B cell (primary cell): ENCODE results near the gene GPHA2. TPM values are rescaled to one million over a fixed set of nuclear protein-coding genes. Genes with fewer than 3 reads are reported as not detected.

ENCODE experiments used
- ATAC-seq: fragments of 200-7000 bp; cut with Tn5 transposase; one replicate; pipeline ENCODE4 v1.10.0; 2021; ENCODE audit warnings: low read depth, mild to moderate bottlenecking, moderate number of reproducible peaks, moderate library complexity
- CTCF ChIA-PET: fragments of 350-600 bp; sonication (Branson Sonifier 250); formaldehyde crosslinking; loops from one replicate; lab custom pipeline; 2021; ENCODE audit warnings: antibody characterized with exemption, inconsistent platforms; lab: Charles Lee
- POLR2A ChIA-PET: fragments of 350-600 bp; sonication (Branson Sonifier 250); formaldehyde crosslinking; loops from one replicate; lab custom pipeline; 2021; ENCODE audit warnings: antibody characterized with exemption; lab: Charles Lee
- DNase-seq: peaks from one replicate; pipeline ENCODE4 v3.0.0; 2013
- H2AFZ ChIP-seq: 2 replicates; pipeline ENCODE4 v1.6.1; 2012; ENCODE audit warnings: mild to moderate bottlenecking, low read depth, low read length; ENCODE audit not compliant: insufficient read depth, poor library complexity, severe bottlenecking
- H3K27ac ChIP-seq, 2 donors: 1 replicate in 1 of 2; 2 replicates in 1 of 2; pipeline ENCODE4 v1.5.1; 2012 to 2013; ENCODE audit warnings: low read length in 2 of 2, mild to moderate bottlenecking in 2 of 2, moderate library complexity in 1 of 2
- H3K27me3 ChIP-seq, 4 experiments: fragments of 200-600 bp in 1 of 4; sonication (generic) in 1 of 4; replicated peaks in 1 of 4; 1 replicate in 2 of 4; 2 replicates in 2 of 4; pipeline versions ENCODE4 v1.6.1 to v1.7.0; 2013 to 2016; ENCODE audit warnings: low read length in 3 of 4, mild to moderate bottlenecking in 2 of 4, mixed read lengths in 1 of 4, moderate library complexity in 1 of 4; ENCODE audit not compliant: insufficient read depth in 4 of 4, control insufficient read depth in 3 of 4; ENCODE audit errors: control extremely low read depth in 1 of 4
- H3K36me3 ChIP-seq, 2 experiments: replicated peaks in 1 of 2; 1 replicate in 1 of 2; 2 replicates in 1 of 2; pipeline versions ENCODE4 v1.6.1 to v1.7.1; 2013; ENCODE audit warnings: low read length in 1 of 2; ENCODE audit not compliant: insufficient read depth in 2 of 2, control insufficient read depth in 1 of 2; ENCODE audit errors: control extremely low read depth in 1 of 2, extremely low read depth in 1 of 2
- H3K4me1 ChIP-seq, 2 donors: fragments of 200-600 bp in 1 of 2; sonication (generic) in 1 of 2; 1 replicate in 1 of 2; 2 replicates in 1 of 2; pipeline versions ENCODE4 v1.5.1 to v1.6.1; 2013 to 2017; ENCODE audit warnings: low read length in 2 of 2; ENCODE audit not compliant: control insufficient read depth in 2 of 2, insufficient read depth in 2 of 2
- H3K4me2 ChIP-seq: replicated peaks from 2 replicates; pipeline ENCODE3; 2012; ENCODE audit warnings: mild to moderate bottlenecking, low read depth, low read length; ENCODE audit not compliant: poor library complexity, severe bottlenecking
- H3K4me3 ChIP-seq, 5 experiments: fragments of 200-600 bp in 1 of 5; sonication (generic) in 1 of 5; 1 replicate in 3 of 5; 2 replicates in 2 of 5; pipeline versions ENCODE4 v1.5.1 to v1.7.0; 2011 to 2016; ENCODE audit warnings: low read length in 4 of 5, mild to moderate bottlenecking in 4 of 5, low read depth in 2 of 5, control low read depth in 1 of 5, moderate library complexity in 1 of 5; ENCODE audit not compliant: insufficient read depth in 1 of 5; ENCODE audit errors: control extremely low read depth in 1 of 5, extremely low read depth in 1 of 5
- H3K79me2 ChIP-seq: fragments of 200-600 bp; sonication (generic); one replicate; pipeline ENCODE4 v1.6.0; 2016; ENCODE audit warnings: low read length; ENCODE audit not compliant: control insufficient read depth, insufficient read depth
- H3K9ac ChIP-seq: fragments of 200-600 bp; sonication (generic); 2 replicates; pipeline ENCODE4 v1.6.1; 2017; ENCODE audit warnings: mild to moderate bottlenecking, low read length, moderate library complexity
- H3K9me3 ChIP-seq, 3 donors: one replicate each; pipeline versions ENCODE4 v1.6.1 to v1.7.1; 2013; ENCODE audit warnings: low read length in 2 of 3; ENCODE audit not compliant: control insufficient read depth in 2 of 3, insufficient read depth in 1 of 3; ENCODE audit errors: control extremely low read depth in 1 of 3
- H4K20me1 ChIP-seq: 2 replicates; pipeline ENCODE4 v1.6.0; 2012; ENCODE audit warnings: mild to moderate bottlenecking, low read length; ENCODE audit not compliant: insufficient read depth, control insufficient read depth, poor library complexity, severe bottlenecking
- H3K27ac Mint-ChIP-seq: one replicate; pipeline ENCODE4 v1.8.0; 2021; ENCODE audit warnings: mixed read lengths
- H3K27me3 Mint-ChIP-seq: one replicate; pipeline ENCODE4 v1.8.0; 2021; ENCODE audit warnings: mixed read lengths
- H3K4me1 Mint-ChIP-seq: one replicate; pipeline ENCODE4 v1.8.0; 2021; ENCODE audit warnings: mixed read lengths
- H3K4me3 Mint-ChIP-seq: one replicate; pipeline ENCODE4 v1.8.0; 2021; ENCODE audit warnings: mixed read lengths
- H3K9me3 Mint-ChIP-seq: one replicate; pipeline ENCODE4 v1.8.0; 2022; ENCODE audit warnings: mixed read lengths; ENCODE audit not compliant: insufficient read depth
- CTCF ChIP-seq: fragments of 200-600 bp; IDR thresholded peaks from one replicate; pipeline ENCODE4 v1.8.0; 2022; ENCODE audit warnings: antibody characterized with exemption, mild to moderate bottlenecking
- EZH2 ChIP-seq: IDR thresholded peaks from 2 replicates; pipeline ENCODE4 v1.6.1; 2012; ENCODE audit warnings: borderline replicate concordance, low read depth, mild to moderate bottlenecking, moderate library complexity, low read length; ENCODE audit not compliant: insufficient read depth, poor library complexity, severe bottlenecking
- WGBS: methylation state at CpG from one replicate; pipeline ENCODE4 v1.1.5; 2013; ENCODE audit warnings: missing lambda C conversion rate; ENCODE audit not compliant: insufficient coverage; 5-methylcytosine and 5-hydroxymethylcytosine counted together
- intact Hi-C: fragments of 100-400 bp; cut with micrococcal nuclease; formaldehyde crosslinking; loops from one replicate; pipeline ENCODE4 v1.10.0; 2022
- polyA plus RNA-seq: library from polyadenylated mRNA; depleted of rRNA; stranded (reverse); fragments of >200 nt; gene quantifications from 2 replicates; pipeline ENCODE4 v1.2.3, GENCODE V29; 2012
- total RNA-seq, 2 donors: library from RNA; stranded (reverse); fragments of 120-200 nt in 1 of 2; gene quantifications; 1 replicate in 1 of 2; 2 replicates in 1 of 2; pipeline versions ENCODE4 v1.2.3 to v1.2.4, GENCODE V29; 2013 to 2022

GPHA2 gene
- total and polyA plus RNA-seq, 2 donors (not counting 1 experiment from before 2014, with no cell fraction given): 0.39 to 2.8 TPM

- Histone ChIP-seq H3K4me2 (no peak overlapping the region), H3K4me3 (no peak overlapping the region), H3K9me3 (no peaks in the 10 kb centered on the region), H3K27me3 (no peaks in the 10 kb centered on the region), H3K9ac (no peak overlapping the region), H4K20me1 (peaks cover 13% of the 10 kb centered on the region), H3K36me3 (peaks cover 0 to 42% of the 10 kb centered on the region in 2 experiments), H3K4me1 (peaks cover 6 to 16% of the 10 kb centered on the region in 2 donors), H3K27ac (no peak overlapping the region), H3K79me2 (peaks cover 9% of the 10 kb centered on the region), H2AFZ (no peak overlapping the region)
- ChIA-PET POLR2A (interaction anchor here (0.6 kb wide), 1 partner anchor 79 kb away, joined by 3 read pairs; no protein-coding TSS in a partner anchor), CTCF (no interaction called here)
- intact Hi-C loops: no loop called here
- TF ChIP-seq EZH2 (no peak), CTCF (no peak)
- DNase-seq (no peak), ATAC-seq (no peak)
- Mint-ChIP-seq H3K4me3 (no peak overlapping the region), H3K27ac (no peak overlapping the region), H3K4me1 (peaks cover 12% of the 10 kb centered on the region), H3K27me3 (no peaks in the 10 kb centered on the region), H3K9me3 (no peaks in the 10 kb centered on the region)
- WGBS: 100% methylated on average over 7 of the region's 7 CpGs
Measured at GRCh38 chr11:64929625-64930024, 6.1 kb downstream of the GPHA2 start.

- H3K27ac ChIP-seq: no peak overlapping the region
- ChIA-PET POLR2A (interaction anchor here (0.6 kb wide), 1 partner anchor 80 kb away, joined by 3 read pairs; no protein-coding TSS in a partner anchor), CTCF (no interaction called here)
- Mint-ChIP-seq H3K27ac (no peak overlapping the region), H3K27me3 (no peaks in the 10 kb centered on the region), H3K9me3 (no peaks in the 10 kb centered on the region), H3K4me3 (no peak overlapping the region), H3K4me1 (peaks cover 17% of the 10 kb centered on the region)
- no peaks in the 10 kb centered on the region for H3K27me3 ChIP-seq
- H3K36me3 ChIP-seq: peaks cover 0 to 42% of the 10 kb centered on the region in 2 experiments
- H3K4me2 ChIP-seq: no peak overlapping the region
- H3K4me1 ChIP-seq: peaks cover 10 to 21% of the 10 kb centered on the region in 2 donors
- H3K9ac ChIP-seq: no peak overlapping the region
- no peak for DNase-seq
- no peaks in the 10 kb centered on the region for H3K9me3 ChIP-seq
- H4K20me1 ChIP-seq: peaks cover 13% of the 10 kb centered on the region
- H3K4me3 ChIP-seq: no peak overlapping the region
- H3K79me2 ChIP-seq: peaks cover 9% of the 10 kb centered on the region
- intact Hi-C loops: no loop called here
- WGBS: 100% methylated on average over 1 of the region's 2 CpGs
- ATAC-seq: no peak
- H2AFZ ChIP-seq: no peak overlapping the region
- no peak for TF ChIP-seq CTCF
- TF ChIP-seq EZH2: no peak
Measured at GRCh38 chr11:64928957-64929356, 6.7 kb downstream of the GPHA2 start.
